Measurements from ENCODE around the gene ST13. TPM values are rescaled to one million over a fixed set of nuclear protein-coding genes. Genes with fewer than 3 reads are reported as not detected.
"Not testable (repeated sequence)": the region's sequence is repeated elsewhere in the genome, so short reads cannot be mapped to it uniquely, and the experiment has no call there.

ST13 gene
- total and polyA plus RNA-seq, 4 donors = 117 to 182 (median 174) TPM

DNA sequence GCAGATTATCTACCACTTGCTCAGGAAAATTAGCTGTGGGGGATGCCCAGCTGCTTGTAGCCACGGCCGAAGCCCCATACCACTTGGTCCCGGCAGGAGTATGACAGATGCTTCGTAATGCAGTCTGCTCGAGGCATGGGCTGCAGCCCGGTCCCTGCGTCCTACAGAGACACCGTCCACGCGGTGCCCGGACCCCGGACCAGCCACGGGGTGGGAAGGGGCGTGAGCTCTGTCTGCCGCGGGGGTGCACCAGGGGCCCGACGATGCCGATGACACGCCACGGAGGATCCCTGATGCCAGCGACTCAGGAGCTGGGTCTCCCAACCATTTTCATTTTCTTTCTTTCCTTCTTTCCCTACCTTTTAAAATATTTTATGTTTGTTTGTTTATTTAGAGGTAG, 67.3 kb downstream of the ST13 start:
- H3K27ac ChIP-seq (ENCODE audit: low read depth in 1 of 2, low read length in 2 of 2) = no peak overlapping the region
- intact Hi-C loops (cut with DNase I) = no loop called here
- ATAC-seq (ENCODE audit: low FRiP score) (no peak), DNase-seq (no peak)
- 94 to 97% methylated on average over 22 of the region's 22 CpGs for WGBS, 2 donors
- no peak overlapping the region for H3K4me3 ChIP-seq (ENCODE audit: low read length in 2 of 2)
- H3K4me1 ChIP-seq (ENCODE audit: control insufficient read depth in 1 of 2, insufficient read depth in 2 of 2, low read length in 2 of 2) = no peaks in the 10 kb centered on the region
- H3K27me3 ChIP-seq (ENCODE audit: control insufficient read depth in 1 of 2, insufficient read depth in 2 of 2, low read length in 1 of 2) = no peaks in the 10 kb centered on the region
- peaks cover 0 to 5% of the 10 kb centered on the region in 2 donors for H3K36me3 ChIP-seq (ENCODE audit: control insufficient read depth in 1 of 2, insufficient read depth in 2 of 2, low read length in 1 of 2)
- no peaks in the 10 kb centered on the region for H3K9me3 ChIP-seq (ENCODE audit: control insufficient read depth, low read length)

DNA sequence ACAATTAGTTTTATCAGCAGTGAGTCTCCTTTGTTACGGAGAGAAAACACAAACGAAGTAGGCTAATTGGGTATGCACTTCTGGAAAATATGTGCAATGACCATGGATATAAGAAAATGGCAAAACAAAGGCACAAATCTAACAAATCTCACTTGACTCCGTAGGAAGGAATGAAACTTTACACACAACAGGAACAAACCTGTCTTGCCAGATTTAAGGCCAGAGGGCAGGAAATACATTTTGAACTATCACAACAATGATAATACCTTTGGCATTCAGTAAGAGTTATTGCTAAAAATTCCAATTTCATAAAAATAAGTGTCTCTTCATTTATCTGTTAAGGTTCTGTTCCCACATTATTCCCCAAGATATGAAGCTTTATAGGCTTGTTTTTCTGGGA, 73.9 kb downstream of the ST13 start:
- H3K36me3 ChIP-seq (ENCODE audit: control insufficient read depth in 1 of 2, insufficient read depth in 2 of 2, low read length in 1 of 2) = peaks cover 0 to 5% of the 10 kb centered on the region in 2 donors
- intact Hi-C loops (cut with DNase I) = no loop called here
- no peaks in the 10 kb centered on the region for H3K9me3 ChIP-seq (ENCODE audit: control insufficient read depth, low read length)
- WGBS, 2 donors = 87 to 92% methylated on average over 3 of the region's 3 CpGs
- no peak overlapping the region for H3K27ac ChIP-seq (ENCODE audit: low read depth in 1 of 2, low read length in 2 of 2)
- ATAC-seq (ENCODE audit: low FRiP score) = no peak
- no peak for DNase-seq
- no peaks in the 10 kb centered on the region for H3K4me1 ChIP-seq (ENCODE audit: control insufficient read depth in 1 of 2, insufficient read depth in 2 of 2, low read length in 2 of 2)
- no peak overlapping the region for H3K4me3 ChIP-seq (ENCODE audit: low read length in 2 of 2)
- no peaks in the 10 kb centered on the region for H3K27me3 ChIP-seq (ENCODE audit: control insufficient read depth in 1 of 2, insufficient read depth in 2 of 2, low read length in 1 of 2)

DNA sequence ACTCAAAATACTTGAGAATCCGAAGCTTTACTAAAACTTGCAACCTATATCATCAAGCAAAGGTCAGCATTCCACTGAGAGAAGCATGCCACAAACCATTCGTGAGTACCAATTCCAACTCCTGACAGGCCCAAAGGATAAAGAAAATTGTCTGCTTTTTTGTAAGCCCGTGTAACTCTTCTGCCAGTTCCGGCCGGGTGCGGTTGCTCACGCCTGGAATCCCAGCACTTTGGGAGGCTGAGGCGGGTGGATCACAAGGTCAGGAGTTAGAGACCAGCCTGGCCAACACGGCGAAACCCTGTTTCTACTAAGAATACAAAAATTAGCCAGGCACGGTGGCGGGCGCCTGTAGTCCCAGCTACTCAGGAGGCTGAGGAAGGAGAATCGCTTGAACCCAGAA, 74.7 kb downstream of the ST13 start:
- H3K4me1 ChIP-seq (ENCODE audit: control insufficient read depth in 1 of 2, insufficient read depth in 2 of 2, low read length in 2 of 2); H3K9me3 ChIP-seq (ENCODE audit: control insufficient read depth, low read length); H3K27me3 ChIP-seq (ENCODE audit: control insufficient read depth in 1 of 2, insufficient read depth in 2 of 2, low read length in 1 of 2); H3K36me3 ChIP-seq (ENCODE audit: control insufficient read depth in 1 of 2, insufficient read depth in 2 of 2, low read length in 1 of 2); H3K4me3 ChIP-seq (ENCODE audit: low read length in 2 of 2); intact Hi-C loops (cut with DNase I); H3K27ac ChIP-seq (ENCODE audit: low read depth in 1 of 2, low read length in 2 of 2); ATAC-seq (ENCODE audit: low FRiP score); DNase-seq: not testable (repeated sequence)
- WGBS, 2 donors = 94 to 95% methylated on average over 14 of the region's 14 CpGs

Small RNAs within 50 kb of the gene (microRNA-seq; reads per million reads assigned to microRNA genes)
- gene MIR4766 = 0 to 0.99 reads per million in 2 donors

Other genes starting within 250 kb of the ST13 start
- 10 to 100 TPM; 73.6 to 77.4 TPM for gene MRTFA, start 219.9 kb downstream of the ST13 start, total RNA-seq
- 10 to 100 TPM; 12.9 to 30.2 TPM for gene MRTFA, start 219.9 kb downstream of the ST13 start, polyA plus RNA-seq
- gene MCHR1, start 177.2 kb downstream of the ST13 start, total RNA-seq = 1 to 10 TPM in 1 of 2 donors, not detected in 1; 1.6 TPM
- not detected for gene MCHR1, start 177.2 kb downstream of the ST13 start, polyA plus RNA-seq
- gene SLC25A17, start 37.3 kb downstream of the ST13 start, total RNA-seq = 10 to 100 TPM; 12.6 to 14.2 TPM
- gene SLC25A17, start 37.3 kb downstream of the ST13 start, polyA plus RNA-seq = 10 to 100 TPM in 1 of 2 donors, 1 to 10 TPM in 1; 6.0 to 15.2 TPM
- gene XPNPEP3, start 509 bp upstream of the ST13 start, total RNA-seq = 10 to 100 TPM in 1 of 2 donors, 1 to 10 TPM in 1; 9.4 to 14.9 TPM
- 1 to 10 TPM in 1 of 2 donors, under 1 TPM in 1; 0.38 to 4.8 TPM for gene XPNPEP3, start 509 bp upstream of the ST13 start, polyA plus RNA-seq
- not detected for gene DNAJB7, start 5.5 kb upstream of the ST13 start, total RNA-seq
- gene DNAJB7, start 5.5 kb upstream of the ST13 start, polyA plus RNA-seq = not detected
- gene RBX1, start 94.7 kb upstream of the ST13 start, total RNA-seq = 10 to 100 TPM; 36.2 to 40.8 TPM
- gene RBX1, start 94.7 kb upstream of the ST13 start, polyA plus RNA-seq = 100 to 1,000 TPM in 1 of 2 donors, 10 to 100 TPM in 1; 59.5 to 102 TPM
- 10 to 100 TPM; 55.6 to 89.5 TPM for gene EP300, start 236.0 kb upstream of the ST13 start, total RNA-seq
- gene EP300, start 236.0 kb upstream of the ST13 start, polyA plus RNA-seq = 10 to 100 TPM in 1 of 2 donors, 1 to 10 TPM in 1; 4.9 to 18.0 TPM